Hepatocyte (in vitro differentiated cells): ENCODE measurements around the gene CGB2. TPM values are rescaled to one million over a fixed set of nuclear protein-coding genes. Genes with fewer than 3 reads are reported as not detected.

Experiments used
- DNase-seq: peaks from one replicate; pipeline ENCODE4 v3.0.0-alpha.2; 2016; ENCODE audit warnings: low spot score
- H2AFZ ChIP-seq: fragments of 200-600 bp; sonication (generic); 2 replicates; pipeline ENCODE4 v1.6.0; 2016; ENCODE audit warnings: antibody characterized with exemption, mild to moderate bottlenecking
- H3K27ac ChIP-seq: fragments of 200-600 bp; sonication (generic); 2 replicates; pipeline ENCODE4 v1.5.1; 2016; ENCODE audit warnings: mild to moderate bottlenecking
- H3K27me3 ChIP-seq: fragments of 200-600 bp; sonication (generic); 2 replicates; pipeline ENCODE4 v1.6.1; 2016
- H3K36me3 ChIP-seq: fragments of 200-600 bp; sonication (generic); replicated peaks from 2 replicates; pipeline ENCODE4 v1.5.1; 2016; ENCODE audit warnings: low read depth; ENCODE audit not compliant: insufficient read depth
- H3K4me1 ChIP-seq: fragments of 200-600 bp; sonication (generic); 2 replicates; pipeline ENCODE4 v1.5.1; 2016; ENCODE audit warnings: mild to moderate bottlenecking, moderate library complexity; ENCODE audit not compliant: insufficient read depth
- H3K4me2 ChIP-seq: fragments of 200-600 bp; sonication (generic); 2 replicates; pipeline ENCODE4 v1.6.0; 2016
- H3K4me3 ChIP-seq: fragments of 200-600 bp; sonication (generic); 2 replicates; pipeline ENCODE4 v1.5.1; 2016; ENCODE audit warnings: mild to moderate bottlenecking
- H3K79me2 ChIP-seq: fragments of 200-600 bp; sonication (generic); 2 replicates; pipeline ENCODE4 v1.6.0; 2017; ENCODE audit warnings: mild to moderate bottlenecking
- H3K9me2 ChIP-seq: fragments of 200-600 bp; sonication (generic); replicated peaks from 2 replicates; pipeline ENCODE4 v1.6.0; 2017; ENCODE audit warnings: mild to moderate bottlenecking; ENCODE audit not compliant: insufficient read depth
- H3K9me3 ChIP-seq: fragments of 200-600 bp; sonication (generic); 2 replicates; pipeline ENCODE4 v1.5.1; 2016; ENCODE audit warnings: low read depth, mild to moderate bottlenecking
- H4K20me1 ChIP-seq: fragments of 200-600 bp; sonication (generic); 2 replicates; pipeline ENCODE4 v1.6.0; 2016; ENCODE audit warnings: mild to moderate bottlenecking; ENCODE audit not compliant: insufficient read depth, poor library complexity, severe bottlenecking
- CTCF ChIP-seq: fragments of 200-600 bp; sonication (generic); IDR thresholded peaks from 2 replicates; pipeline ENCODE4 v1.5.1; 2016; ENCODE audit warnings: antibody characterized with exemption, mild to moderate bottlenecking; ENCODE audit not compliant: poor library complexity
- EZH2 ChIP-seq: fragments of 200-600 bp; sonication (generic); IDR thresholded peaks from 2 replicates; pipeline ENCODE4 v1.6.1; 2016; ENCODE audit warnings: antibody characterized with exemption, mild to moderate bottlenecking, borderline replicate concordance
- EZH2phosphoT487 ChIP-seq: fragments of 200-600 bp; sonication (generic); IDR thresholded peaks from one replicate; pipeline ENCODE4 v1.6.1; 2018; ENCODE audit warnings: antibody characterized with exemption, mild to moderate bottlenecking, low read depth, moderate library complexity; ENCODE audit not compliant: unreplicated experiment, severe bottlenecking
- WGBS: methylation state at CpG from one replicate; pipeline ENCODE4 v1.1.6; 2016; ENCODE audit warnings: low lambda C conversion rate; ENCODE audit errors: missing lambda C conversion rate; 5-methylcytosine and 5-hydroxymethylcytosine counted together
- polyA plus RNA-seq: library from polyadenylated mRNA; unstranded; fragments of >200 nt; fragmentation: Nextera tagmentation; extraction: Ambion mirVana; gene quantifications from 2 replicates; pipeline ENCODE4 v1.2.1, GENCODE V29; 2016
- total RNA-seq: library from RNA; depleted of rRNA; stranded (reverse); fragments of >200 nt; gene quantifications from 2 replicates; pipeline ENCODE4 v1.2.3, GENCODE V29; 2014

The CGB2 gene
- total and polyA plus RNA-seq, 2 experiments from 2014 or later: not detected

DNA sequence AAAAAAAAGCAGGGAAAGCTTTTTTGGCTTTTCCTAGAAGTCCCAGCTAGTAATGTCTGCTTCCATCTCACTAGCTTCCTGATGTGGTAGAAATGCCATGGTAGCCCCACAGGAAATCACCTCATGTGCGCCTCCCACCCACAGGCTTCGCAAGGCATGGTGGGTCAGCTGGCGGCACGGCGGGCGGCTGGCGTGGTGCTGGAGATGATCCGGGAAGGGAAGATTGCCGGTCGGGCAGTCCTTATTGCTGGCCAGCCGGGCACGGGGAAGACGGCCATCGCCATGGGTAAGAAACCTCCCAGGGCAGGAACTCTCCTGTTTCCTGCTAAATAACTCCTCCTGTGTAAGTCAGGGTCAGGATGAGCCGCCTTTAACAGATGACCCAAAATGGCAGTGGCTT, 27.6 kb upstream of the CGB2 start:
- no peak for TF ChIP-seq EZH2phosphoT487
- TF ChIP-seq EZH2: no peak
- no peak for TF ChIP-seq CTCF
- WGBS: 99% methylated on average over 15 of the region's 15 CpGs
- DNase-seq: no peak
- no peaks in the 10 kb centered on the region for H3K27me3 ChIP-seq
- H3K4me3 ChIP-seq: no peak overlapping the region
- H3K27ac ChIP-seq: no peak overlapping the region
- no peak overlapping the region for H3K4me2 ChIP-seq
- H2AFZ ChIP-seq: no peak overlapping the region
- H3K4me1 ChIP-seq: no peaks in the 10 kb centered on the region
- no peaks in the 10 kb centered on the region for H3K36me3 ChIP-seq
- H3K9me3 ChIP-seq: no peaks in the 10 kb centered on the region
- H3K79me2 ChIP-seq: peaks cover 2% of the 10 kb centered on the region
- no peaks in the 10 kb centered on the region for H4K20me1 ChIP-seq
- H3K9me2 ChIP-seq: no peaks in the 10 kb centered on the region

DNA sequence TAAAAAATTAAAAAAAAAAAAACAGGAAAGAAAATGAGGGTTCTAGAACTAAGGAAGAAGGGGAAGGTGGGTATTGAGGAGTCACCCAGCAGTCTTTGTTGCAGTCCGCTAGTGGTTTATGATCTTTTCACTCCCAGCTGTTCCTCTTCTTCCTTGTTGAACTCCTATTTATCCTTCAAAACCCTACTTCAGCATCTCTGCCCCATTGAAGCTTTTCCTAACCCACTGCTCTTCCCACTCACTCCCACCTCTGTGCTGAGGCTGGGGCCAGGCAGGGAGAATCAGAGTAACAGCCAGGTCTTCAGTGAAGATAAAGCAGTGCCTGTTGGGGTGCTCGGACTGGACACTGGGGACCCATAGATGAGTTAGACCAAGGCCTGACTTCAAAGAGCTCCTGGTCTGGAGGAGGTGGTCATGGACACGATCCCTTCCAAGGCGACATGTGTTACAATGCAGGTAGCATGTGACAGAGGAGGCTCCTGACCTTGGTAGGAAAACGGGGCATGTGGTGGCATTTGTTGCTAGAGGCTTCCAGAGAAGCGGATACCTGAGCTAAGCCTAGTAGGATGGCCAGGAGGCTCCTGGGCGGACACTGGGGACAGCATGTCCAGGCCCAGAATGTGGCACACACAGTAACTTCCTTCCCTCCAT, 26.6 kb upstream of the CGB2 start:
- no peaks in the 10 kb centered on the region for H3K9me3 ChIP-seq
- H3K4me3 ChIP-seq: no peak overlapping the region
- no peak overlapping the region for H3K27ac ChIP-seq
- DNase-seq: no peak
- TF ChIP-seq CTCF: no peak
- no peak for TF ChIP-seq EZH2phosphoT487
- no peak for TF ChIP-seq EZH2
- H3K4me1 ChIP-seq: no peaks in the 10 kb centered on the region
- no peak overlapping the region for H2AFZ ChIP-seq
- 97% methylated on average over 7 of the region's 7 CpGs for WGBS
- H3K36me3 ChIP-seq: no peaks in the 10 kb centered on the region
- H3K9me2 ChIP-seq: no peaks in the 10 kb centered on the region
- peaks cover 2% of the 10 kb centered on the region for H3K79me2 ChIP-seq
- H3K27me3 ChIP-seq: no peaks in the 10 kb centered on the region
- no peaks in the 10 kb centered on the region for H4K20me1 ChIP-seq
- no peak overlapping the region for H3K4me2 ChIP-seq

DNA sequence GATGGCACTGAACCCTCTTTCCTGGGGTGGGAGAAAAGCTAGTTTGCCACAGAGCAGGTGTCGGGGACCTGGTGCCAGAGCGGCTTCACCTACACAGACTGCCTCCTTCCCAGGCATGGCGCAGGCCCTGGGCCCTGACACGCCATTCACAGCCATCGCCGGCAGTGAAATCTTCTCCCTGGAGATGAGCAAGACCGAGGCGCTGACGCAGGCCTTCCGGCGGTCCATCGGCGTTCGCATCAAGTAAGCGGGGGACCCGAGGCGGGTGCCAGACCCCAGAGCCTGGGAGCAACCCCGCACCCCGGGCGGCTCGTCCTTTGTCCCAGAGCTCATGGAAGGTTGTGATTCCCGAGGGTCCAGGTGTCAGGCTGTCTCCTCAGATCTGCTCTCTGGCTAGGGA, 24.8 kb upstream of the CGB2 start:
- Histone ChIP-seq H2AFZ (no peak overlapping the region), H3K79me2 (no peaks in the 10 kb centered on the region), H3K27ac (no peak overlapping the region), H4K20me1 (no peaks in the 10 kb centered on the region), H3K9me3 (no peaks in the 10 kb centered on the region), H3K4me2 (no peak overlapping the region), H3K4me3 (no peak overlapping the region), H3K9me2 (no peaks in the 10 kb centered on the region), H3K27me3 (no peaks in the 10 kb centered on the region), H3K4me1 (no peaks in the 10 kb centered on the region), H3K36me3 (no peaks in the 10 kb centered on the region)
- DNase-seq: no peak
- TF ChIP-seq EZH2: no peak
- no peak for TF ChIP-seq CTCF
- no peak for TF ChIP-seq EZH2phosphoT487
- WGBS: 98% methylated on average over 22 of the region's 22 CpGs

DNA sequence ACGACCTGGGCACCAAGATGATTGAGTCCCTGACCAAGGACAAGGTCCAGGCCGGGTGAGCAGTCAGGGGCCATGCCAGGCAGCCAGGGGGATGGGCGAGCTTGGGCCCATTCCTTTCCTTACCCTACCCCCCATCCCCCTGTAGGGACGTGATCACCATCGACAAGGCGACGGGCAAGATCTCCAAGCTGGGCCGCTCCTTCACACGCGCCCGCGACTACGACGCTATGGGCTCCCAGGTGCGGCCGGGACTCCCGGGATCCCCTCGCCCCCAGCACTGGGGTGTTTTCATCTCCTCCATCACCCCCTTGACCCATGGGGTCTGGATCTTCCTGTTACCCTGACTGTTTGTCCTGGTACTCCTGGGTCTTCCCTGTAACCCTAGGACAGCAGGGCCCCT, 21.9 kb upstream of the CGB2 start:
- H3K36me3 ChIP-seq: no peaks in the 10 kb centered on the region
- over 99% methylated on average over 13 of the region's 18 CpGs for WGBS
- no peak for DNase-seq

More for the DNA sequence above, 21.9 kb upstream of the CGB2 start:
- Histone ChIP-seq H3K9me2 (no peaks in the 10 kb centered on the region), H3K27me3 (no peaks in the 10 kb centered on the region), H3K79me2 (no peaks in the 10 kb centered on the region), H4K20me1 (no peaks in the 10 kb centered on the region), H3K4me3 (no peak overlapping the region), H3K4me2 (no peak overlapping the region), H3K27ac (no peak overlapping the region), H3K4me1 (no peaks in the 10 kb centered on the region), H3K9me3 (no peaks in the 10 kb centered on the region), H2AFZ (no peak overlapping the region)
- TF ChIP-seq EZH2 (no peak), CTCF (no peak), EZH2phosphoT487 (no peak)
